DOHH2 (cell line): ENCODE data around the gene DYRK1A.

Source experiments
- EZH2phosphoT487 ChIP-seq: fragments of 200-600 bp; sonication (generic); IDR thresholded peaks from 2 replicates; pipeline ENCODE4 v1.6.1; 2017; ENCODE audit warnings: borderline replicate concordance, mild to moderate bottlenecking, antibody characterized with exemption, low read length, moderate library complexity, mixed read lengths
- TF ChIP-seq, protein P1 (sequence below): fragments of 200-600 bp; sonication (generic); IDR thresholded peaks from one replicate; pipeline ENCODE4 v1.5.1; 2014; ENCODE audit warnings: antibody characterized with exemption, mild to moderate bottlenecking, low read depth, low read length; ENCODE audit not compliant: poor library complexity, severe bottlenecking

DNA sequence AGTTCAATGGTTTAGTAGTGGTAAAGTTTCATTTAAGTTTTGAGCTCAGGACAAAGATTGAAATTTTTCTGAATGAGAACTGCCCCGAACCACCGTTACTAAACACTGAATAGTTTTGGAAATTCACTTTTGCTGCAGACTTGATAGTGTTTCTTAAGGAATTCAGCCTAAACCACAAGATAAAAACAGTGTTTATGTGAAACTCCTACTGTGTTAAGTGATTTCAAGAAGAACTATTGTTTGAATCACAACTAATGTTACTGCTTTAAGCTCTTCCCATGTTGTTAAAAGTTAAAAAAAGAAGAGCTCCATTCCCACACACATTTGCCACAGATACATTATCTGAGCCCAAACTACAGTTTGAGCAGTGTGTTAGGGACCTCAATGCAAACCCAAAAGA, 159.2 kb downstream of the DYRK1A start:
- TF ChIP-seq, protein P1, sequence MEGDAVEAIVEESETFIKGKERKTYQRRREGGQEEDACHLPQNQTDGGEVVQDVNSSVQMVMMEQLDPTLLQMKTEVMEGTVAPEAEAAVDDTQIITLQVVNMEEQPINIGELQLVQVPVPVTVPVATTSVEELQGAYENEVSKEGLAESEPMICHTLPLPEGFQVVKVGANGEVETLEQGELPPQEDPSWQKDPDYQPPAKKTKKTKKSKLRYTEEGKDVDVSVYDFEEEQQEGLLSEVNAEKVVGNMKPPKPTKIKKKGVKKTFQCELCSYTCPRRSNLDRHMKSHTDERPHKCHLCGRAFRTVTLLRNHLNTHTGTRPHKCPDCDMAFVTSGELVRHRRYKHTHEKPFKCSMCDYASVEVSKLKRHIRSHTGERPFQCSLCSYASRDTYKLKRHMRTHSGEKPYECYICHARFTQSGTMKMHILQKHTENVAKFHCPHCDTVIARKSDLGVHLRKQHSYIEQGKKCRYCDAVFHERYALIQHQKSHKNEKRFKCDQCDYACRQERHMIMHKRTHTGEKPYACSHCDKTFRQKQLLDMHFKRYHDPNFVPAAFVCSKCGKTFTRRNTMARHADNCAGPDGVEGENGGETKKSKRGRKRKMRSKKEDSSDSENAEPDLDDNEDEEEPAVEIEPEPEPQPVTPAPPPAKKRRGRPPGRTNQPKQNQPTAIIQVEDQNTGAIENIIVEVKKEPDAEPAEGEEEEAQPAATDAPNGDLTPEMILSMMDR, result no peak
- no peak for TF ChIP-seq EZH2phosphoT487
